ENCODE results near the gene INSM1. TPM values are rescaled to one million over a fixed set of nuclear protein-coding genes. Genes with fewer than 3 reads are reported as not detected.

Gene INSM1
- polyA plus RNA-seq, 1 donor (not counting 4 experiments of a cell fraction or from before 2014, with no cell fraction given) = not detected

DNA sequence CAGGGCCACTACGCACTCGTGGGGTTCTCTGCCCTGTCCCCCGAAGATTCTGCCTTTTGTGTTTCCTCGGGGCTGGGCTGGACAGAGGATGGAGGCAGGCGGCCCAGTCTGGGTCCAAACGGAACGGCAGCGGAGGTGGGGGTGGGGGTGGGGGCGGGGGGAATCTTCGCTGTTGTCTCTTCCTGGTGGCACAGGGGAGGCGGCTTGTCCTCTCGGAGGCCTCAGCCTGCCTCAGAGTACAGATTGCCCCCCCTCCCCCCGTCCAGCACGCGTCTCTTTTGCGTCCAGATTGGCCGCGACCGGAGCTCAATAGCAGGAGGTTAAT is 1.4 kb upstream of the INSM1 start:
- FAIRE-seq = no peak
- dilution Hi-C loops (cut with MboI; ENCODE audit: extremely low pct_ligation_motif_present, low sequenced_read_pairs) = no loop called here
- Histone ChIP-seq H3K27me3 (ENCODE audit: control insufficient read depth, extremely low read depth, insufficient read depth, low read length) (peaks cover 94% of the 10 kb centered on the region), H3K9me1 (ENCODE audit: control insufficient read depth, extremely low read depth, insufficient read depth, low read length) (no peaks in the 10 kb centered on the region), H3K9me3 (ENCODE audit: control insufficient read depth, low read depth, low read length) (no peaks in the 10 kb centered on the region), H3K79me2 (ENCODE audit: control insufficient read depth, insufficient read depth, low read length) (no peaks in the 10 kb centered on the region), H3K4me3 (ENCODE audit: control insufficient read depth in 2 of 3, extremely low read depth in 1 of 3, insufficient read depth in 2 of 3, low read depth in 1 of 3, low read length in 3 of 3) (no peak overlapping the region), H3K36me3 (ENCODE audit: control insufficient read depth in 2 of 2, extremely low read depth in 1 of 2, insufficient read depth in 2 of 2, low read length in 2 of 2) (no peaks in the 10 kb centered on the region), H3K4me1 (ENCODE audit: control insufficient read depth, extremely low read depth, insufficient read depth, low read length) (no peaks in the 10 kb centered on the region), H3K9ac (ENCODE audit: control insufficient read depth, extremely low read depth, insufficient read depth, low read length) (no peak overlapping the region), H3K4me2 (ENCODE audit: control insufficient read depth, extremely low read depth, insufficient read depth, low read depth, low read length) (no peak overlapping the region), H3K27ac (ENCODE audit: control insufficient read depth, insufficient read depth, low read length) (no peak overlapping the region), H2AFZ (ENCODE audit: control insufficient read depth, low read length) (no peak overlapping the region), H4K20me1 (ENCODE audit: control insufficient read depth, extremely low read depth, insufficient read depth, low read length) (no peaks in the 10 kb centered on the region)
- TF ChIP-seq, protein P1, sequence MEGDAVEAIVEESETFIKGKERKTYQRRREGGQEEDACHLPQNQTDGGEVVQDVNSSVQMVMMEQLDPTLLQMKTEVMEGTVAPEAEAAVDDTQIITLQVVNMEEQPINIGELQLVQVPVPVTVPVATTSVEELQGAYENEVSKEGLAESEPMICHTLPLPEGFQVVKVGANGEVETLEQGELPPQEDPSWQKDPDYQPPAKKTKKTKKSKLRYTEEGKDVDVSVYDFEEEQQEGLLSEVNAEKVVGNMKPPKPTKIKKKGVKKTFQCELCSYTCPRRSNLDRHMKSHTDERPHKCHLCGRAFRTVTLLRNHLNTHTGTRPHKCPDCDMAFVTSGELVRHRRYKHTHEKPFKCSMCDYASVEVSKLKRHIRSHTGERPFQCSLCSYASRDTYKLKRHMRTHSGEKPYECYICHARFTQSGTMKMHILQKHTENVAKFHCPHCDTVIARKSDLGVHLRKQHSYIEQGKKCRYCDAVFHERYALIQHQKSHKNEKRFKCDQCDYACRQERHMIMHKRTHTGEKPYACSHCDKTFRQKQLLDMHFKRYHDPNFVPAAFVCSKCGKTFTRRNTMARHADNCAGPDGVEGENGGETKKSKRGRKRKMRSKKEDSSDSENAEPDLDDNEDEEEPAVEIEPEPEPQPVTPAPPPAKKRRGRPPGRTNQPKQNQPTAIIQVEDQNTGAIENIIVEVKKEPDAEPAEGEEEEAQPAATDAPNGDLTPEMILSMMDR (optimal IDR thresholded peaks at IDR 0.05 in 1 of 3, IDR thresholded peaks at IDR 0.05 in 1 of 3, conservative IDR thresholded peaks at IDR 0.05 in 1 of 3; ENCODE audit: extremely low read depth in 1 of 3, insufficient read depth in 2 of 3, low read length in 3 of 3) = no peak
- TF ChIP-seq EZH2 (IDR thresholded peaks at IDR 0.05; ENCODE audit: low read length) = no peak
- no peak for DNase-seq (ENCODE audit: low read depth, low spot score)

DNA sequence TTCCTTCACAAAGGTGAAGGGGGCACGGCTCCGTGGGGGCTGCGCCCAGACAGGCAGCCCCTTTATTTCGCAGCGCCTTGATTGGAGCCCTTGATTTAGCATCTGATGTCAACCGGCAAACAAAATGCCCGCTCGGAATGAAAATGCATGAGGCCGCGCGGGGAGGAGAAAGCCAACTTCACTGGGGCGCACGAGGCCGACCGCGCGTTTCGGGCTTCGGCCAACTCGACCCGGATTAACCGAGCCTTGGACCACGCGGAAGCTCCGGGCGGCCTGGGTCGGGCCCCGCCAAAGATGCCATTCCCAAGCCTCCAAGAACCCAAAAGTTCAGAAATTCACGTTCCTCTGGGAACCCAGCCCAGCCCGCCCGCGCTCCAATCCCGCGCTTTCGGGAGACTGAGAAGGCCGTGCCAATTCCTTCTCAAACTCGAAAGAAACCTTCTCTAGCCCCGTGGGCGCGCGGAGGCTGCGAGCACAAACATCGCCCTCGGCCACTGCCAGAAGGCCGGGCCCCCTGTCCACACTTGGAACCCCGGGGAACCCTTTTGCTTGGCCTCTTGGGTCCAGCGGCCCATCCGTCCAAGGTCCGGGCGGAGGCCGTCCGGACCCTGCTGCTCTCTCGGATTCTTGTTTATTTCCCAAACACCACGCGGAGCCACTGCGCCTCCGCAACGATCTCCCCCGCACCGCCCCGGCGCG is 879 bp upstream of the INSM1 start:
- no peak overlapping the region for H2AFZ ChIP-seq (ENCODE audit: control insufficient read depth, low read length)
- H3K9me3 ChIP-seq (ENCODE audit: control insufficient read depth, low read depth, low read length) = no peaks in the 10 kb centered on the region
- H3K4me2 ChIP-seq (ENCODE audit: control insufficient read depth, extremely low read depth, insufficient read depth, low read depth, low read length) = peak overlapping the region; percentile 32
- dilution Hi-C loops (cut with MboI; ENCODE audit: extremely low pct_ligation_motif_present, low sequenced_read_pairs) = no loop called here
- FAIRE-seq = no peak
- H3K9me1 ChIP-seq (ENCODE audit: control insufficient read depth, extremely low read depth, insufficient read depth, low read length) = no peaks in the 10 kb centered on the region
- no peak overlapping the region for H3K27ac ChIP-seq (ENCODE audit: control insufficient read depth, insufficient read depth, low read length)
- no peak for DNase-seq (ENCODE audit: low read depth, low spot score)
- H3K4me3 ChIP-seq (ENCODE audit: control insufficient read depth in 2 of 3, extremely low read depth in 1 of 3, insufficient read depth in 2 of 3, low read depth in 1 of 3, low read length in 3 of 3) = no peak overlapping the region
- H3K36me3 ChIP-seq (ENCODE audit: control insufficient read depth in 2 of 2, extremely low read depth in 1 of 2, insufficient read depth in 2 of 2, low read length in 2 of 2) = no peaks in the 10 kb centered on the region
- TF ChIP-seq, protein P1 (optimal IDR thresholded peaks at IDR 0.05 in 1 of 3, IDR thresholded peaks at IDR 0.05 in 1 of 3, conservative IDR thresholded peaks at IDR 0.05 in 1 of 3; ENCODE audit: extremely low read depth in 1 of 3, insufficient read depth in 2 of 3, low read length in 3 of 3) = no peak
- TF ChIP-seq EZH2 (IDR thresholded peaks at IDR 0.05; ENCODE audit: low read length) = peak; percentile 95
- no peaks in the 10 kb centered on the region for H3K4me1 ChIP-seq (ENCODE audit: control insufficient read depth, extremely low read depth, insufficient read depth, low read length)
- no peaks in the 10 kb centered on the region for H3K79me2 ChIP-seq (ENCODE audit: control insufficient read depth, insufficient read depth, low read length)
- H4K20me1 ChIP-seq (ENCODE audit: control insufficient read depth, extremely low read depth, insufficient read depth, low read length) = no peaks in the 10 kb centered on the region
- H3K9ac ChIP-seq (ENCODE audit: control insufficient read depth, extremely low read depth, insufficient read depth, low read length) = no peak overlapping the region
- peaks cover 93% of the 10 kb centered on the region for H3K27me3 ChIP-seq (ENCODE audit: control insufficient read depth, extremely low read depth, insufficient read depth, low read length)
